Limb (tissue), 2 donors: ENCODE data around the gene AIRE.
"Not testable (repeated sequence)": the region's sequence is repeated elsewhere in the genome, so short reads cannot be mapped to it uniquely, and the experiment has no call there.

Experiments used
- DNase-seq, 2 donors: peaks; one replicate each; pipeline ENCODE4 v3.0.0-alpha.2; 2016; ENCODE audit errors: extremely low spot score in 2 of 2

Gene AIRE

GRCh38 chr21:44285138-44285992, at the start of gene AIRE:
AIRE (plus strand) TSS chr21:44285876; CDS start chr21:44286007, 131 bp downstream.
- peak in 1 of 2 donors; percentile 37 for DNase-seq

GRCh38 chr21:44240353-44240752, 45.3 kb upstream of the AIRE start:
- not testable (repeated sequence) for DNase-seq

DNA sequence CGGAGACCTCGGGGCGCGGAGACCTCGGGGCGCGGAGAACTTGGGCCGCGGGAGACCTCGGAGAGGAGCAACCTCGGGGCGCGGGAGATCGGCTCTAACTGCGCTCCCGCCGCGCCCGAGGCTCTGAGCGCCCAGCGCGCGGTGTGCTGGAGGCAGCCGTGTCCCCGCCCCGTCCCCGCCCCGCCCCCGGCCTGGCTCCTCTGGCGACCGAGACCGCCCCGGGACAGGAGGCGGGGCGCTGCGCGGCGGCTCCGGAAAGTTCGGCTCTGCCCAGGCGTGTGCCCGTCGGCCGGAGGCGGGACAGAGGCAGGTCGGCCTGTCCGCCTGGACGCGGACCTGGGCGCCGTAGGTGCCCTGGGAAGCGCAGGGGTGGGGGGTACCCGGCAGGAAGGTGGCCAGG, 44.8 kb upstream of the AIRE start, which contains the start of gene ICOSLG:
ICOSLG (minus strand) TSS at position 102 of the 400 bp plus-strand sequence. CDS start 126 bp downstream, outside the sequence.
- not testable (repeated sequence) for DNase-seq

- DNase-seq = not testable (repeated sequence)
Observed at GRCh38 chr21:44241281-44241680, 44.4 kb upstream of the AIRE start.

DNA sequence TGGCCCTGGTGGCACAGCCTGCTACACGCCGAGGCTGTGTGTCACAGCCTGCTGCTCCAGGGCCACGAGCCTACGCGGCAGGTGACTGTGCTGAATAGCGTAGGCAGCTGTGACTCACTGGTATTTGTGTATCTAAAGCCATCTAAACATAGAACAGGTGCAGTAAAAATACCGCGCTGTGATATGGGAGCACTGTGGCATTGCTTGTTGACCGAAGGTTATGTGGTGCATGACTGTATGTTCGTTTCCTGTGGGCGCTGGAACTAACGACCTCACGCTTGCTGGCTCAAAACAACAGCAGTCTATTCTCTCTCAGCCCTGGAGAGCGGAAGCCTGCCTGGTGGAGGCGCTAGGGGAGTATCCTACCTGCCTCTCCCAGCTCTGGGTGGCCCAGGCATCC, 41.7 kb upstream of the AIRE start:
- not testable (repeated sequence) for DNase-seq

- DNase-seq = not testable (repeated sequence)
Observed at GRCh38 chr21:44247904-44248303, 37.8 kb upstream of the AIRE start.

DNA sequence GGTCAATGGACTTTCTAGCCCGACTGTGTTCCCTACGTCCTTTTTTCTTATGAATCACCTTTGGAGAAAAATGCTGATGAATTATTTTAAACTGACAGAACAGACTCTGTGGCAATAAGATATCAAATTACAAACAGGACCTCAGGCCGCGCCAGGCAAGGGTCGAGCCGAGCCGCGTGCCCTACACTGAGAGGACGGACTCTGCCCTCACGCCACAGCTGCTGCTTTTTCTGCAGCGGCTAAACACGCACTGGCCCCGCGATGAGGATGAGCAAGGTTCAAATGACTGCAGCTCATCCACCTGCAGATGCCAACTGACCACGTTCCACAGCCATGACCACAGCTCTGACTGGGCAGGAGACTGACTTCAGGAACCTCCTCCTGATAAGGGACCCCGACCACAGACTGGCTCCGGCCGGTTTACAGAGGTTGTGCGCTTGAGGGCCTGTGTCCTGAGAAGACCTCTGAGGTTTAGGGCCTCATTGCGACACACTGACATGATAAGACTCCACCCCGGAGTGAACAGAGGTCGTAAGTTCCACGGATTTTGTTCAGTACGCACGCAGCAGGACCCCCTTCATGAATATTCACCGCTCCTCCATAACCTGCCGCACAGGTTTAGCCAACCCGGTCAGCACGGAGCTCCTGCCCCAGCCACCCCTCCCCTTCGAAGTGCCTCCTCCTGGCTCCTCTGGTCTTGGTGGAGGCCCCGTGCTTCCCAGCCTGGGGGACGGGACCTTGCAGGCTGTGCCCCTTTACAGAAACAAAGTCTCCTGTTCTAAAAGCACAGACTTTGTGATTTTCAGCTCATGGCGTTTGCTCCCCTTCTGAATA, 36.3 kb upstream of the AIRE start:
- not testable (repeated sequence) for DNase-seq

- DNase-seq = no peak
Observed at GRCh38 chr21:44253832-44254710, 31.6 kb upstream of the AIRE start.

- DNase-seq = no peak
Observed at GRCh38 chr21:44255511-44255981, 30.1 kb upstream of the AIRE start.

- DNase-seq = no peak
Observed at GRCh38 chr21:44258056-44258725, 27.5 kb upstream of the AIRE start.

DNA sequence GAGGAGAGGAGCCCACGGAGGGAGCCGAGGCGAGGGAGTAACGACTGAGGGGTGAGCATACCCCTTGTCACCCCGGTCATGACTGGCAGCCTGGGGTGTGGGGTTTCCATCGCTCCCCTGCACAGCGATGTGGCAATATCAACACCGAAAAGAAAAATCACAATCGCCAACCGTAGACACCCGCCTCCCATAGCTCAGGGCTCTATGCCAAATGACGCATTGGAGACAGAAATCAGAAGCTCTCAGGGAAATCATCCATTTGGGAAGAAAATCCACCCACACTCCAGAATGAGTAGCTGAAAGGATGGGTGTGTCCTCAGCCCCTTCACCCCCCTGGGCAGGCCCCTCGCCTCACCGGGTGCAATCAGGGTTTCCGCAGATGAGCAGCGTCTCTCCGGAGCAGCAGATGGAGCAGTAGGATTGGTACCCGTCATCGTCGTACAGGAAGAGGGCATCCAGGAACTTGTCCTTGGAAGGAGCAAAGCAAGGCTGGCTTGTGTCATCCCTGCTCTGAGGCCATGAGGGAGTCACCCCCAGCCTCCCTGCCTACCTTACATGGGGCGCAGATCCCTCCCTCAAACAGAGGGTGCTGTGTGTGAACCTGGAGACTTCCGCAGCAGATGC, 26.5 kb upstream of the AIRE start:
- no peak for DNase-seq

GRCh38 chr21:44260066-44260465, 25.6 kb upstream of the AIRE start:
- no peak for DNase-seq

- DNase-seq = no peak
Observed at GRCh38 chr21:44260791-44261631, 24.7 kb upstream of the AIRE start.

- no peak for DNase-seq
Observed at GRCh38 chr21:44261675-44262295, 23.9 kb upstream of the AIRE start, which contains the start of gene DNMT3L. DNMT3L (minus strand) TSS chr21:44261897; CDS start chr21:44261259, 638 bp downstream.

DNA sequence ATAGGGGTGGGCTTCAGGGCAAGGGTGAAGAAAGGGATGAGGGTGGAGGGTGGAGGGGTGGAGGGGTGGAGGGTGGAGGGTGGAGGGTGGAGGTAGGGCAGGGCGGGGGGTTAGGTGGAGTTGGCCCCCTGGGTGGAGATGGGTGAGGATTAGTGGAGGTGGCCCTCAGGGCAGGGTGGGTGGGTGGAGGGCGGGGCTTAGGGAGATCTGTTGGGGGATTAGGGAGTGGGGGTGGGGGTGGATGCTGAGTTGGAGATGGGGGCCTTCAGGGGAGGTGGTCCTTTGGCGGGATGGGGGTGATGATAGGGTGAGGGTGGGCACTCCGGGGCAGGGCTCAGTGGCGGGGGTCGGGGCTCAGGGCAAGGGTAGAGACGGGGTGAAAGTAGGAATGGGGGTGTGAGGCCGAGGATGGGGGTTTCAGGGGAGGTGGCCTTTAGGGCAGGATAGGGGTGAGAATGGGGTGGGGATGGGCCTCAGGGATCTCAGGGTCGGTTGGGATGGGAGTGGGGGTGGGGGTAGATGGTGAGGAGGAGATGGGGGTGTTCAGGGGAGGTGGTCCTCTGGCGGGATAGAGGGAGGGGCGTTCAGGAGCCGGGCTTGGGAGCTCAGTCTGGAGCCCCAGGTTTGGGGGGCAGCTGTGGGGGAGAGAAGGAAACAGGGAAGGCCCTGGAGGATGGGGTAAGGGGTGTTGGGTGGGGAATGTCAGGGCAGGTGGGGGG, 23.2 kb upstream of the AIRE start:
- DNase-seq = no peak

DNA sequence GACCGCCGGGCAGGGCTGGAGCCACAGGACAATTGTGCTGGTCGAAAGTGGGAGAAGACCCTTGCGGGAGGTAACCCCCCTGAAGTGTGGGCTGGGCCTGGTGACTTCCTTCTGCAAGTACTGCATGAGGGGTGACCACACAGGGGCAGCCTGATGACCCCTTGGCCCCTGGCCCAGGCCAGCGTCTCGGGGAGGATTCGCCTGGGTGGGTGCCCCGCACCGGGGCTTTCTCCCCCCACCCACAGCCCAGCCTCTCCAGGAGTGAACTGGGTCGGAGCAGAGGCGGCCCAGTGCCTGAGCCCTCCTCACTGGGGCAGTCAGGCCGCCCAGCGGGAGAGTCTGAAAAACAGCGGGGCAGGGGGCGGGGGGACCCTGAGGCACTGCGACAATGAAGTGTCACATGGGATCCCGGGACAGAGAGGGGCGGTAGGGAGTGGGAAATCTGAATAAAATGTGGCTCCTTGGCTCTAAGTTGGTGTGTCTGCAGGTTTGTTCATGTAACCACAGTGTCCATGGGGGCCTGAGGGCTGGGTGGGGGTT, 22.4 kb upstream of the AIRE start:
- DNase-seq = no peak

DNA sequence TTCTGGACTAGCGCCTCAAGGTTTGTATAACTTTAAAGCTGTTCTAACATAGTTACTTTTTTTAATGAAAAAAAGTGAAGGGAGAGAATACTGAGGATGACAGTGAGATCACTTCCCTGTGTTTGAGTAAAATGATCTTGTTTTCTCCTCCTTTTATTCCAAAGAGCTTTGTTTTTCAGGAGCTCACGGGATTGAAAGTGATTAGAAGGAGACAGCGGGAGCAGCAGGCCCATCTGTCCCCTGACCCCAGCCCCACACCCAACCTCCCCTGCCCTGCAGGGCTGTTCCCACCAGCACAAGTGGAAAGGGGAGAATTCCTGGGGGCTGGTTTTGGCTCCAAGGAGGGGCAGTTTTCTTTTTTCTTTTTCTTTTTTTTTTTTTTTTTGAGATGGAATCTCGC, 21.9 kb upstream of the AIRE start:
- DNase-seq = no peak
